ENCODE results near the gene SWAP70. TPM values are rescaled to one million over a fixed set of nuclear protein-coding genes. Genes with fewer than 3 reads are reported as not detected.

SWAP70 gene
- total and polyA plus RNA-seq, 5 donors: 10.4 to 30.1 (median 20.5) TPM

DNA sequence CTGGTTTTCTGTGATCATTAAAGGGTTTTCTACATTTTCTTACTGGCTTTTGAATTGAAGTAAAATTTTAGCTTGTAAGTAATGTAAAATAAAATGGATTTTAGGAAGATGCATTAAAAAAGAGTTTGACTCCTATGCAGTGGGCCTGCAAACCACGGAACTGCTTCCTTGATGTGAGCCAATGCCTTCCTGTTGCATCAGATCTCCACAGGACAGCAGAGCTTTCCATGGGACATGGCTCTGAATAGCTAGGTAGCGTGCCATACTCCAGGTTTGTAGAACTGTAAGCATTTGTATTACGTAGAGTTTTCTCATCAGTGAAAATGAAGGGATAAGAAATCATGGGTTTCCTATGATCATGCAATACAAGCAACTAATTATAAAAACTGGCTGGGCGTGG is 133.4 kb downstream of the SWAP70 start:
- no peaks in the 10 kb centered on the region for H3K27me3 ChIP-seq (ENCODE audit: control insufficient read depth, insufficient read depth)
- H3K4me3 ChIP-seq (ENCODE audit: low read length): no peak overlapping the region
- WGBS: 91% methylated on average over 4 of the region's 4 CpGs
- ATAC-seq (no peak), DNase-seq (no peak)
- H3K9me3 ChIP-seq (ENCODE audit: control insufficient read depth, low read length): no peaks in the 10 kb centered on the region
- intact Hi-C loops (cut with DNase I): no loop called here
- H3K27ac ChIP-seq (ENCODE audit: low read length): no peak overlapping the region
- H3K4me1 ChIP-seq (ENCODE audit: control insufficient read depth, insufficient read depth, low read length): no peaks in the 10 kb centered on the region

DNA sequence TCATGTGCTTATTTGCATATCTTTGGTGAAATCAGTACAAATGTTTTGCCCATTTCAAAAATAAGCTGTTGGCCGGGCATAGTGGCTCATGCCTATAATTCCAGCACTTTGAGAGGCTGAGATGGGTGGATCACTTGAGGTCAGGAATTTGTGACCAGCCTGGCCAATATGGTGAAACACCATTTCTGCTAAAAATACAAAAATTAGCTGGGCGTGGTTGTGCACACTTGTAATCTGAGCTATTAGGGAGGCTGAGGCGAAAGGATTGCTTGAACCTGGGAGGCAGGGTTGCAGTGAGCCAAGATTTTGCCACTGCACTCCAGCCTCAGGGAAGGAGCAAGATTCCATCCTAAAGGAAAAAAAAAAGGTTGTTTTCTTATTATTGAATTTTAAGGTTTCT is 136.0 kb downstream of the SWAP70 start:
- 90% methylated on average over 3 of the region's 3 CpGs for WGBS
- intact Hi-C loops (cut with DNase I): no loop called here
- no peak for ATAC-seq

DNA sequence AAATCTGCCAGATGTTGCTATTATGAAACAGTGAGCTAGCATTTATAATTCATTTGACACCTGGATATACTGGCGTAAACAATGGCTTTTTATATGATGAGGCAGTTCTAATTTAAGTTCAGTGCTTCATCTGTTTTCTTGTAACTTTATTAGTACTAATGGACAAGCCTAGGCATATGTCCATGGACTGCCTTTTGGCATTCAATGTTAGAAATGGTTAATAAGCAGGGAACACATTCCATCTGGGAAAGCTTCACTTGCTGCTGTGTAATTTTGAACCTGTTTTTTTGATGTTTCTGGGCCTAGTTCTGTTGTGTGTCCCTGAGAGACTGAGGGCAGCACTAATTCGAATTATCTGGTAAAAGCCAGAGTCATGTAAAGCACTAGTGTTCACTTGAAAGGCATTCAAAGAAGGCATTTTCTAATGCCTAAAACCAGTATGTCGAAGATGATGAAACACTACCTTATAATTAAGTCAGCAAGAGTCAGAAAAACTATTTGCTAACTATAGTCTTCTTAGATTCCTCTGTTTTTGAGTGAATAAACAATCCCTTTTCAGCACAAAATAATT is 138.5 kb downstream of the SWAP70 start:
- H3K27ac ChIP-seq (ENCODE audit: low read length): no peak overlapping the region
- H3K9me3 ChIP-seq (ENCODE audit: control insufficient read depth, low read length): no peaks in the 10 kb centered on the region

More for the DNA sequence above, 136.0 kb downstream of the SWAP70 start:
- H3K27ac ChIP-seq (ENCODE audit: low read length): no peak overlapping the region
- no peaks in the 10 kb centered on the region for H3K27me3 ChIP-seq (ENCODE audit: control insufficient read depth, insufficient read depth)
- H3K4me3 ChIP-seq (ENCODE audit: low read length): no peak overlapping the region
- no peaks in the 10 kb centered on the region for H3K9me3 ChIP-seq (ENCODE audit: control insufficient read depth, low read length)
- no peaks in the 10 kb centered on the region for H3K4me1 ChIP-seq (ENCODE audit: control insufficient read depth, insufficient read depth, low read length)
- no peak for DNase-seq

More for the DNA sequence above, 138.5 kb downstream of the SWAP70 start:
- no peak overlapping the region for H3K4me3 ChIP-seq (ENCODE audit: low read length)
- no peaks in the 10 kb centered on the region for H3K4me1 ChIP-seq (ENCODE audit: control insufficient read depth, insufficient read depth, low read length)
- ATAC-seq (peak in 1 of 2 donors; percentile 22), DNase-seq (no peak)
- intact Hi-C loops (cut with DNase I): no loop called here
- H3K27me3 ChIP-seq (ENCODE audit: control insufficient read depth, insufficient read depth): no peaks in the 10 kb centered on the region
- WGBS: 46% methylated on average over 3 of the region's 3 CpGs

Other genes starting within 250 kb of the SWAP70 start
- 10 to 100 TPM; 19.3 to 30.6 (median 26.9) TPM for gene ZNF143, start 203.1 kb upstream of the SWAP70 start, total RNA-seq
- 13.9 TPM for gene ZNF143, start 203.1 kb upstream of the SWAP70 start, polyA plus RNA-seq
- 10 to 100 TPM; 51.6 to 85.0 (median 60.4) TPM for gene WEE1, start 90.4 kb upstream of the SWAP70 start, total RNA-seq
- gene WEE1, start 90.4 kb upstream of the SWAP70 start, polyA plus RNA-seq: 30.0 TPM